CD14-positive monocyte (primary cell): ENCODE measurements around the gene SEMA4A. TPM values are rescaled to one million over a fixed set of nuclear protein-coding genes. Genes with fewer than 3 reads are reported as not detected.

ENCODE experiments used
- DNase-seq, 3 donors: peaks; one replicate each; pipeline ENCODE4 v3.0.0-alpha.2; 2011 to 2022
- H2AFZ ChIP-seq: 2 replicates; pipeline ENCODE4 v1.6.0; 2012; ENCODE audit warnings: mild to moderate bottlenecking, low read depth, low read length, inconsistent platforms; ENCODE audit not compliant: insufficient read depth, poor library complexity, severe bottlenecking
- H3K27ac ChIP-seq, 2 donors: 1 replicate in 1 of 2; 2 replicates in 1 of 2; pipeline ENCODE4 v1.5.1; 2012 to 2013; ENCODE audit warnings: low read length in 2 of 2, control low read depth in 1 of 2, inconsistent platforms in 1 of 2, low read depth in 1 of 2, mild to moderate bottlenecking in 1 of 2
- H3K27me3 ChIP-seq, 2 donors: one replicate each; pipeline versions ENCODE4 v1.6.0 to v1.6.1; 2011 to 2013; ENCODE audit warnings: low read length in 2 of 2; ENCODE audit not compliant: control insufficient read depth in 2 of 2, insufficient read depth in 2 of 2
- H3K36me3 ChIP-seq, 2 donors: replicated peaks in 1 of 2; 1 replicate in 1 of 2; 2 replicates in 1 of 2; pipeline versions ENCODE4 v1.5.1 to v1.6.1; 2012 to 2013; ENCODE audit warnings: low read length in 2 of 2, control low read depth in 1 of 2, inconsistent platforms in 1 of 2, mild to moderate bottlenecking in 1 of 2; ENCODE audit not compliant: insufficient read depth in 2 of 2, control insufficient read depth in 1 of 2
- H3K4me1 ChIP-seq, 2 donors: 1 replicate in 1 of 2; 2 replicates in 1 of 2; pipeline versions ENCODE4 v1.5.1 to v1.6.1; 2012 to 2013; ENCODE audit warnings: low read length in 2 of 2, control low read depth in 1 of 2, inconsistent platforms in 1 of 2, mild to moderate bottlenecking in 1 of 2, moderate library complexity in 1 of 2; ENCODE audit not compliant: insufficient read depth in 2 of 2, control insufficient read depth in 1 of 2
- H3K4me2 ChIP-seq: replicated peaks from 2 replicates; pipeline ENCODE3; 2012; ENCODE audit warnings: low read length, moderate library complexity, mild to moderate bottlenecking; ENCODE audit not compliant: poor library complexity, severe bottlenecking; ENCODE audit errors: extremely low read depth
- H3K4me3 ChIP-seq, 3 experiments: fragments of 200-600 bp in 1 of 3; sonication (generic) in 1 of 3; replicated peaks in 1 of 3; 1 replicate in 2 of 3; 2 replicates in 1 of 3; pipeline ENCODE4 v1.5.1; 2011 to 2013; ENCODE audit warnings: low read length in 3 of 3, mild to moderate bottlenecking in 3 of 3, control low read depth in 2 of 3, low read depth in 2 of 3, inconsistent platforms in 1 of 3, moderate library complexity in 1 of 3
- H3K79me2 ChIP-seq: 2 replicates; pipeline ENCODE4 v1.6.0; 2012; ENCODE audit warnings: mild to moderate bottlenecking, control low read depth, inconsistent platforms, low read length, moderate library complexity; ENCODE audit not compliant: insufficient read depth
- H3K9ac ChIP-seq: 2 replicates; pipeline ENCODE4 v1.6.0; 2017; ENCODE audit warnings: low read length, mild to moderate bottlenecking; ENCODE audit not compliant: insufficient read depth, poor library complexity, severe bottlenecking
- H3K9me3 ChIP-seq, 2 donors: replicated peaks in 1 of 2; 1 replicate in 1 of 2; 2 replicates in 1 of 2; pipeline versions ENCODE4 v1.5.1 to v1.6.1; 2012 to 2013; ENCODE audit warnings: low read length in 2 of 2, control low read depth in 1 of 2; ENCODE audit not compliant: control insufficient read depth in 1 of 2, insufficient read depth in 1 of 2
- H4K20me1 ChIP-seq: 2 replicates; pipeline ENCODE4 v1.6.0; 2012; ENCODE audit warnings: mild to moderate bottlenecking, low read length, control low read depth, moderate library complexity; ENCODE audit not compliant: insufficient read depth
- H3K27ac Mint-ChIP-seq, 7 donors: one replicate each; pipeline ENCODE4 v1.8.0; 2020; ENCODE audit warnings: mild to moderate bottlenecking in 7 of 7, mixed read lengths in 7 of 7, moderate library complexity in 6 of 7, inconsistent platforms in 2 of 7
- H3K27me3 Mint-ChIP-seq, 3 donors: one replicate each; pipeline ENCODE4 v1.8.0; 2021 to 2022; ENCODE audit warnings: low read depth in 3 of 3, mild to moderate bottlenecking in 3 of 3, mixed read lengths in 3 of 3, moderate library complexity in 3 of 3, inconsistent platforms in 1 of 3
- H3K36me3 Mint-ChIP-seq, 2 donors: one replicate each; pipeline ENCODE4 v1.8.0; 2020; ENCODE audit warnings: mixed read lengths in 2 of 2, inconsistent platforms in 1 of 2, mild to moderate bottlenecking in 1 of 2
- H3K4me1 Mint-ChIP-seq: one replicate; pipeline ENCODE4 v1.8.0; 2020; ENCODE audit warnings: mild to moderate bottlenecking, mixed read lengths
- H3K4me3 Mint-ChIP-seq, 2 donors: one replicate each; pipeline ENCODE4 v1.8.0; 2020; ENCODE audit warnings: mild to moderate bottlenecking in 2 of 2, mixed read lengths in 2 of 2, moderate library complexity in 1 of 2
- H3K9me3 Mint-ChIP-seq, 7 donors: one replicate each; pipeline ENCODE4 v1.8.0; 2020 to 2022; ENCODE audit warnings: mixed read lengths in 7 of 7, mild to moderate bottlenecking in 6 of 7, moderate library complexity in 6 of 7, inconsistent platforms in 2 of 7
- CTCF ChIP-seq: fragments of 200-600 bp; IDR thresholded peaks from one replicate; pipeline ENCODE4 v1.8.0; 2022; ENCODE audit warnings: antibody characterized with exemption, mild to moderate bottlenecking
- WGBS: methylation state at CpG from one replicate; pipeline ENCODE4 v1.1.5; 2013; ENCODE audit warnings: missing lambda C conversion rate; ENCODE audit not compliant: insufficient coverage; 5-methylcytosine and 5-hydroxymethylcytosine counted together
- intact Hi-C, 2 donors: fragments of 100-400 bp; cut with micrococcal nuclease; formaldehyde crosslinking; loops; one replicate each; pipeline versions ENCODE4 v1.15.0 to v1.15.1; 2023
- polyA plus RNA-seq, 3 donors: library from polyadenylated mRNA; depleted of rRNA in 1 of 3; unstranded in 2 of 3; stranded (reverse) in 1 of 3; fragments of 300-500 nt in 2 of 3; fragments of >200 nt in 1 of 3; fragmentation: Illumina TruSeq in 2 of 3; gene quantifications; 1 replicate in 2 of 3; 2 replicates in 1 of 3; pipeline ENCODE4 v1.2.3, GENCODE V29; 2012 to 2021

SEMA4A gene
- polyA plus RNA-seq, 3 donors, result 72.3 to 121 (median 116) TPM

GRCh38 chr1:156145650-156146019 is 7.8 kb upstream of the SEMA4A start:
- Histone ChIP-seq H3K4me1 (peaks cover 50% of the 10 kb centered on the region in 2 donors), H3K36me3 (no peaks in the 10 kb centered on the region), H3K4me3 (no peak overlapping the region), H3K27me3 (peaks cover 0 to 3% of the 10 kb centered on the region in 2 donors), H2AFZ (no peak overlapping the region), H3K79me2 (no peaks in the 10 kb centered on the region), H3K9me3 (no peaks in the 10 kb centered on the region), H4K20me1 (no peaks in the 10 kb centered on the region), H3K4me2 (peak overlapping the region; percentile 66), H3K9ac (no peak overlapping the region), H3K27ac (no peak overlapping the region)
- DNase-seq, result no peak
- H3K4me1 Mint-ChIP-seq, result peaks cover 50% of the 10 kb centered on the region
- peaks cover 0 to 5% (median 0%) of the 10 kb centered on the region in 7 donors for H3K9me3 Mint-ChIP-seq
- no peaks in the 10 kb centered on the region for H3K36me3 Mint-ChIP-seq
- no peak overlapping the region for H3K27ac Mint-ChIP-seq
- TF ChIP-seq CTCF, result no peak
- no peak overlapping the region for H3K4me3 Mint-ChIP-seq
- peaks cover 4 to 12% (median 8%) of the 10 kb centered on the region in 3 donors for H3K27me3 Mint-ChIP-seq
- intact Hi-C loops, result loop anchor here (5.0 kb wide), 3 partner anchors 47 to 172 kb away; partner anchors contain the start of gene SLC25A44 (in 1 of the 2)
- WGBS, result 100% methylated on average over 1 of the region's 2 CpGs

- Mint-ChIP-seq H3K36me3 (no peaks in the 10 kb centered on the region), H3K4me3 (peak overlapping the region; percentile 78 to 94), H3K4me1 (peaks cover 55% of the 10 kb centered on the region), H3K27me3 (peaks cover 4 to 9% (median 8%) of the 10 kb centered on the region in 3 donors), H3K9me3 (peaks cover 0 to 5% (median 0%) of the 10 kb centered on the region in 7 donors), H3K27ac (peak overlapping the region; percentile 79 to 99 (median 94))
- Histone ChIP-seq H3K27ac (peak overlapping the region; percentile 94 to 98), H3K4me1 (peaks cover 55 to 56% of the 10 kb centered on the region in 2 donors), H3K4me3 (peak overlapping the region; percentile 12 to 59 (median 28)), H2AFZ (peak overlapping the region; percentile 76), H3K9ac (peak overlapping the region; percentile 56), H3K27me3 (no peaks in the 10 kb centered on the region), H3K9me3 (no peaks in the 10 kb centered on the region), H3K79me2 (no peaks in the 10 kb centered on the region), H3K4me2 (peak overlapping the region; percentile 66), H3K36me3 (no peaks in the 10 kb centered on the region), H4K20me1 (no peaks in the 10 kb centered on the region)
- peak; percentile 75 to 87 (median 85) for DNase-seq
- peak; percentile 69 for TF ChIP-seq CTCF
- intact Hi-C loops, result loop anchor here (5.0 kb wide), 3 partner anchors 46 to 171 kb away; partner anchors contain the start of gene SLC25A44 (in 1 of the 2)
- WGBS, result 8% methylated on average over 6 of the region's 13 CpGs
Measured at GRCh38 chr1:156146020-156146768, 7.2 kb upstream of the SEMA4A start.
